Neural cell (in vitro differentiated cells): Measurements from ENCODE around the gene TGFBR3. TPM values are rescaled to one million over a fixed set of nuclear protein-coding genes. Genes with fewer than 3 reads are reported as not detected.

ENCODE experiments used
- H2AFZ ChIP-seq: fragments of 200-600, 300-800 bp; sonication (generic), shearing (Covaris generic); 2 replicates; pipeline ENCODE4 v1.6.0; 2014; ENCODE audit warnings: low read depth, mild to moderate bottlenecking, antibody characterized with exemption, low read length, moderate library complexity
- H3F3A ChIP-seq: fragments of 200-600 bp; shearing (Covaris generic); 2 replicates; pipeline ENCODE4 v1.6.1; 2016; ENCODE audit warnings: mild to moderate bottlenecking, moderate library complexity, mixed read lengths, antibody characterized with exemption, low read length; ENCODE audit not compliant: insufficient read depth, poor library complexity, severe bottlenecking
- H3K27ac ChIP-seq: fragments of 200-600, 300-800 bp; sonication (generic), shearing (Covaris generic); 2 replicates; pipeline ENCODE4 v1.5.1; 2014; ENCODE audit warnings: mild to moderate bottlenecking, low read length, moderate library complexity
- H3K27me3 ChIP-seq: fragments of 300-800, 200-600 bp; sonication (generic), shearing (Covaris generic); 2 replicates; pipeline ENCODE4 v1.6.0; 2014; ENCODE audit warnings: mild to moderate bottlenecking, low read depth, low read length, moderate library complexity; ENCODE audit not compliant: insufficient read depth
- H3K36me3 ChIP-seq: fragments of 300-800, 200-600 bp; sonication (generic), shearing (Covaris generic); 2 replicates; pipeline ENCODE4 v1.5.1; 2014; ENCODE audit warnings: mild to moderate bottlenecking, antibody characterized with exemption, low read length, moderate library complexity; ENCODE audit not compliant: insufficient read depth
- H3K4me2 ChIP-seq: fragments of 300-800, 200-600 bp; sonication (generic), shearing (Covaris generic); 2 replicates; pipeline ENCODE4 v1.6.0; 2014; ENCODE audit warnings: mild to moderate bottlenecking, low read length
- H3K4me3 ChIP-seq: fragments of 300-800, 200-600 bp; sonication (generic), shearing (Covaris generic); 2 replicates; pipeline ENCODE4 v1.5.1; 2014; ENCODE audit warnings: mild to moderate bottlenecking, low read length, moderate library complexity
- H3K79me2 ChIP-seq: fragments of 200-600 bp; shearing (Covaris generic); replicated peaks from 2 replicates; pipeline ENCODE4 v1.6.0; 2014; ENCODE audit warnings: mild to moderate bottlenecking, low read length, moderate library complexity; ENCODE audit not compliant: insufficient read depth
- H3K9ac ChIP-seq: fragments of 300-800, 200-600 bp; sonication (generic), shearing (Covaris generic); 2 replicates; pipeline ENCODE4 v1.6.1; 2016; ENCODE audit warnings: mild to moderate bottlenecking, low read length, mixed read lengths
- H3K9me2 ChIP-seq: fragments of 200-600 bp; shearing (Covaris generic); 2 replicates; pipeline ENCODE4 v1.6.1; 2016; ENCODE audit warnings: mild to moderate bottlenecking, low read length, mixed read lengths; ENCODE audit not compliant: insufficient read depth
- H3K9me3 ChIP-seq: fragments of 200-600, 300-800 bp; sonication (generic), shearing (Covaris generic); 2 replicates; pipeline ENCODE4 v1.6.1; 2016; ENCODE audit warnings: mild to moderate bottlenecking, mixed run types, low read length, moderate library complexity, mixed read lengths
- H4K20me1 ChIP-seq: fragments of 200-600 bp; shearing (Covaris generic); 2 replicates; pipeline ENCODE4 v1.6.1; 2016; ENCODE audit warnings: mild to moderate bottlenecking, mixed run types; ENCODE audit not compliant: insufficient read depth
- CTCF ChIP-seq: fragments of 450-650 bp; IDR thresholded peaks from 2 replicates; pipeline ENCODE4 v1.5.1; 2014; ENCODE audit warnings: antibody characterized with exemption, mild to moderate bottlenecking, moderate library complexity; ENCODE audit not compliant: poor library complexity, severe bottlenecking
- EP300 ChIP-seq: fragments of 450-650 bp; conservative IDR thresholded peaks from 2 replicates; pipeline ENCODE4 v1.6.1; 2014; ENCODE audit warnings: antibody characterized with exemption, mild to moderate bottlenecking, moderate library complexity; ENCODE audit not compliant: poor library complexity, severe bottlenecking
- EZH2 ChIP-seq: fragments of 200-600, 300-800 bp; shearing (Covaris generic), sonication (generic); IDR thresholded peaks from 2 replicates; pipeline ENCODE4 v1.6.1; 2014; ENCODE audit warnings: antibody characterized with exemption, low read length, borderline replicate concordance, mild to moderate bottlenecking; ENCODE audit not compliant: insufficient read depth, poor library complexity, severe bottlenecking
- MXI1 ChIP-seq: fragments of 450-650 bp; conservative IDR thresholded peaks from 2 replicates; pipeline ENCODE4 v1.6.1; 2014; ENCODE audit warnings: antibody characterized with exemption, mild to moderate bottlenecking; ENCODE audit not compliant: poor library complexity, severe bottlenecking
- POLR2AphosphoS5 ChIP-seq: IDR thresholded peaks from 2 replicates; pipeline ENCODE4 v1.6.1; 2012
- RAD21 ChIP-seq: fragments of 450-650 bp; conservative IDR thresholded peaks from 2 replicates; pipeline ENCODE4 v1.6.1; 2014; ENCODE audit warnings: antibody characterized with exemption, mild to moderate bottlenecking, moderate library complexity
- REST ChIP-seq: IDR thresholded peaks from 2 replicates; pipeline ENCODE4 v1.6.1; 2012; ENCODE audit warnings: borderline replicate concordance
- SMC3 ChIP-seq: fragments of 450-650 bp; conservative IDR thresholded peaks from 2 replicates; pipeline ENCODE4 v1.6.1; 2014; ENCODE audit warnings: antibody characterized with exemption, mild to moderate bottlenecking, moderate library complexity; ENCODE audit not compliant: poor library complexity
- TAF1 ChIP-seq: IDR thresholded peaks from 2 replicates; pipeline ENCODE4 v1.6.1; 2012; ENCODE audit warnings: low read depth
- polyA plus RNA-seq: library from polyadenylated mRNA; depleted of rRNA; stranded (reverse); fragments of >200 nt; gene quantifications from 2 replicates; pipeline ENCODE4 v1.2.3, GENCODE V29; 2014

Gene TGFBR3
- polyA plus RNA-seq, 1 donor from 2014 or later = 0.25 TPM

GRCh38 chr1:91717839-91718238, 168.1 kb downstream of the TGFBR3 start:
- Histone ChIP-seq H3K27ac (no peak overlapping the region), H3F3A (no peaks in the 10 kb centered on the region), H3K4me3 (no peak overlapping the region), H3K79me2 (no peaks in the 10 kb centered on the region), H3K9me3 (no peaks in the 10 kb centered on the region), H3K36me3 (no peaks in the 10 kb centered on the region), H3K9ac (no peak overlapping the region), H2AFZ (no peak overlapping the region), H4K20me1 (no peaks in the 10 kb centered on the region), H3K4me2 (no peak overlapping the region), H3K27me3 (no peaks in the 10 kb centered on the region), H3K9me2 (no peaks in the 10 kb centered on the region)
- TF ChIP-seq MXI1 = no peak
- no peak for TF ChIP-seq TAF1
- no peak for TF ChIP-seq EZH2
- TF ChIP-seq REST = no peak
- no peak for TF ChIP-seq EP300
- TF ChIP-seq POLR2AphosphoS5 = no peak
- TF ChIP-seq CTCF = no peak
- no peak for TF ChIP-seq RAD21
- TF ChIP-seq SMC3 = no peak

- Histone ChIP-seq H3K4me3 (no peak overlapping the region), H3K9me2 (no peaks in the 10 kb centered on the region), H3K4me2 (no peak overlapping the region), H3K79me2 (no peaks in the 10 kb centered on the region), H3K27ac (no peak overlapping the region), H3K36me3 (no peaks in the 10 kb centered on the region), H3F3A (no peaks in the 10 kb centered on the region), H4K20me1 (no peaks in the 10 kb centered on the region), H3K9ac (no peak overlapping the region), H3K9me3 (no peaks in the 10 kb centered on the region), H3K27me3 (no peaks in the 10 kb centered on the region), H2AFZ (no peak overlapping the region)
- no peak for TF ChIP-seq EP300
- TF ChIP-seq CTCF = no peak
- no peak for TF ChIP-seq RAD21
- no peak for TF ChIP-seq TAF1
- TF ChIP-seq POLR2AphosphoS5 = no peak
- TF ChIP-seq MXI1 = no peak
- TF ChIP-seq SMC3 = no peak
- TF ChIP-seq REST = no peak
- no peak for TF ChIP-seq EZH2
Measured at GRCh38 chr1:91716339-91716738, 169.6 kb downstream of the TGFBR3 start.
